ENCODE results near the gene GPR101.

Gene GPR101
- long read RNA-seq, donor 1 = 0 reads
- long read RNA-seq, donor 2 = 0 reads
- long read RNA-seq, donor 3 = 0 reads
- long read RNA-seq, donor 4 = 0 reads
- long read RNA-seq, donor 5 = 0 reads
- long read RNA-seq, donor 6 = 0 reads
- long read RNA-seq, donor 7 = 0 reads
- long read RNA-seq, donor 8 = 0 reads

GRCh38 chrX:137033774-137034507 is at the start of gene GPR101:
Gene GPR101 (minus strand): TSS chrX:137033995. CDS start chrX:137031674, 2,321 bp downstream.
- peak; percentile 10 for DNase-seq

GRCh38 chrX:137081239-137081638 is 47.4 kb upstream of the GPR101 start:
- DNase-seq = no peak

GRCh38 chrX:137072396-137072795 is 38.6 kb upstream of the GPR101 start:
- DNase-seq = no peak

- no peak for DNase-seq
These were observed 37.8 kb upstream of the GPR101 start for GRCh38 chrX:137071596-137071995.

- DNase-seq = no peak
These were observed 33.4 kb upstream of the GPR101 start for GRCh38 chrX:137067147-137067546.

- no peak for DNase-seq
These were observed 29.3 kb upstream of the GPR101 start for GRCh38 chrX:137062915-137063617.

GRCh38 chrX:137058339-137059127 is 24.7 kb upstream of the GPR101 start:
- no peak for DNase-seq

GRCh38 chrX:137052643-137053235 is 18.9 kb upstream of the GPR101 start:
- DNase-seq = no peak

- DNase-seq = peak; percentile 61
These were observed 18.3 kb upstream of the GPR101 start for GRCh38 chrX:137051978-137052642.

- no peak for DNase-seq
These were observed 11.1 kb upstream of the GPR101 start for GRCh38 chrX:137044893-137045292.

- DNase-seq = no peak
These were observed 9.9 kb upstream of the GPR101 start for GRCh38 chrX:137043736-137044135.

GRCh38 chrX:137041329-137041728 is 7.5 kb upstream of the GPR101 start:
- no peak for DNase-seq

GRCh38 chrX:137040113-137040794 is 6.5 kb upstream of the GPR101 start:
- no peak for DNase-seq

GRCh38 chrX:137034508-137034872 is 695 bp upstream of the GPR101 start:
- no peak for DNase-seq

GRCh38 chrX:137032841-137033773 is 688 bp downstream of the GPR101 start:
- peak; percentile 26 for DNase-seq

- no peak for DNase-seq
These were observed 1.5 kb downstream of the GPR101 start for GRCh38 chrX:137032341-137032694.

- peak; percentile 42 for DNase-seq
These were observed 2.1 kb downstream of the GPR101 start for GRCh38 chrX:137031517-137032340.

GRCh38 chrX:137031039-137031438 is 2.8 kb downstream of the GPR101 start:
- no peak for DNase-seq

- DNase-seq = no peak
These were observed 5.1 kb downstream of the GPR101 start for GRCh38 chrX:137028699-137029098.
